AG20443 (cell line): ENCODE measurements around the gene LRP8.

ENCODE experiments used
- DNase-seq: peaks from one replicate; pipeline ENCODE4 v3.0.0; 2012; ENCODE audit warnings: low spot score, mixed read lengths

LRP8 gene

DNA sequence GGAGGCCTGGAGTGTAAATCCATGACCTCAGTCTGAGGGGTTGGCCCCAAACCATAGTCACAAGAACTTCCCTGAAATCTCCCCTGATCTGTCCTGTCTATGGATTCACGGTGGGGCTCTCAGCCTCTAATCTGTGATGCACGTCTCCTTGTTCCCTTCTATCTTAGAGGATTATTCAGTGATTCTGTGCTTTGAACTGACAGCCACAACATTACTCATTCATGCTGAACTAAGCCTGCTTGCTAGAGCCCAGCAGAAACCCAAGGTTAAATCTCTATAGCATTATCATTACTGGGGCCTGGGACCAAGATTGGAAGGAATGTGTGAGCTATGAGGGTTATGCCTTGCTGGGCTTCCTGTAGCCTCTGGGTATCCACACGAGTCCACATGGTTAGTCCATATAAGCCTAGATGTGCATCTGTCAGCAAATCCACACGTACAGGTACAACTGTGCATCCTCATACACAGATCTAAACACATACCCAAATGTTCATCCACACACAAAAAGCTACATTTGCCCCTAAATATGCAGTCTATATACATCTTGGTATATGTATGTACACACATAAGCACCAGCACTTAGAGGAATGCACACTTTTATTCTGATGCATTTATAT lies 67.1 kb downstream of the LRP8 start:
- no peak for DNase-seq

DNA sequence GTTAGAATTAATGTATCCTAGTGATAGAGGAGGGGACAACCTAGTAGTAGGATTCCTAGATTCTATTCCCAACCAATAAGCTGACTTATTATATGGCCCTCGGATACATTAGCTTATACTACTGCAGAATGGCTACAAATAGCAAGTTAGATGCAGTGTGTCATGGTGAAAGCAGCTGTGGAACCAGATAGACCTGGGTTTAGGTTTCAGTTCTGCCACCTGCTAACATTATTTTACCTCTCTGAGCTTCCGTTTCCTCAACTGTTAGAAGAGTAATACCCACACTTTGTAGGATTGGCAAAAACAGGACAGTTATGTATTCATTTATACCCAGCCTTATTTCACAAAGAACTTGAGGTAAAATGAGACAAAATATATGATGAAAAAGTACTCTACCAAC lies 67.9 kb downstream of the LRP8 start:
- DNase-seq = no peak

DNA sequence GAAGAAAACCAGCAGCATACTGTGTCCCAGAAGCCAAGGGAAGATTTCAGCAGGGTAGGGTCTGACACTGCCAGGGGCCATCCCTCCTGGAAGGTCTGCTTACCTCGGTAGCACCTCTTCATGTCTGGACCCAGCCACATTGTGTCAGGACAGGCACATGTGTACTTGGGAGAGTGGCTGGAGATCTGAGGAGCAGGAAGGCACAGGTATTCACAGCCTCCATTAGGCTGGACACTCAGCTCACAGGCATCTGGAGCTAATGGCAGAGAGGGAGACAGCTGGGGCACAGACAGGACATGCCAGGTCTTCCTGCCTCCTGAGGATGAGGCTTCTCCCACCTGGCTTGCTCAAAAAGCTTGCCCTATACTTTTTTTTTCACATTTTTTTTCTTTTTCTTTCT lies 69.7 kb downstream of the LRP8 start:
- no peak for DNase-seq

DNA sequence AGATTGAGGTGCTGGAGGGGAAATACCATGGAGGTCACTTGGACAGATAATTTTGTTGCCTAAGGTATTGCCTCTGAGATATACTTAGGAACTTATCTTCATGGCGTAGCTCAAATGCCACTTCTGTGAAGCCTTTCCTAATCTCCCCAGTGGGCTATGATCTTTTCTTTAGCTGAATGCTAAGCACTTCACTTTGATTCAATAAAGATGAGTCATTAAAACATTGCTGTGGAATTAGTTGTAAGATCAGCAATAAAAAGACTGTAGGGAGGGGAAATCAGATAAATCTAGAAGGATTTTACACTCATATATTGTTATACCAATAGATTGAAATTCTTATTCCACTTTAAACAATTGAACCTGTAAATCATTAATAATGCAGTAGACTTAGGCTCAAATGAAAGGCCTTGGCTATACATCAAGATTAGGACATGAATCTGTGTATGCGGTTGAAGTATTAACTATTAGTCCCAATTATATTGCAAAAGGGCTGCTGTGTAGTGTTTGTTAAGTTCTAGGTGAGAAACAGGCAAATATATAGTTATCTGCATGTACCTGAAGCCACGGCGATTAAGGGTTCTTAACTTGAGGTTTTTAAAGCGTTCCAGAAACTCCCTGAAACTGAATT lies 70.3 kb downstream of the LRP8 start:
- no peak for DNase-seq

DNA sequence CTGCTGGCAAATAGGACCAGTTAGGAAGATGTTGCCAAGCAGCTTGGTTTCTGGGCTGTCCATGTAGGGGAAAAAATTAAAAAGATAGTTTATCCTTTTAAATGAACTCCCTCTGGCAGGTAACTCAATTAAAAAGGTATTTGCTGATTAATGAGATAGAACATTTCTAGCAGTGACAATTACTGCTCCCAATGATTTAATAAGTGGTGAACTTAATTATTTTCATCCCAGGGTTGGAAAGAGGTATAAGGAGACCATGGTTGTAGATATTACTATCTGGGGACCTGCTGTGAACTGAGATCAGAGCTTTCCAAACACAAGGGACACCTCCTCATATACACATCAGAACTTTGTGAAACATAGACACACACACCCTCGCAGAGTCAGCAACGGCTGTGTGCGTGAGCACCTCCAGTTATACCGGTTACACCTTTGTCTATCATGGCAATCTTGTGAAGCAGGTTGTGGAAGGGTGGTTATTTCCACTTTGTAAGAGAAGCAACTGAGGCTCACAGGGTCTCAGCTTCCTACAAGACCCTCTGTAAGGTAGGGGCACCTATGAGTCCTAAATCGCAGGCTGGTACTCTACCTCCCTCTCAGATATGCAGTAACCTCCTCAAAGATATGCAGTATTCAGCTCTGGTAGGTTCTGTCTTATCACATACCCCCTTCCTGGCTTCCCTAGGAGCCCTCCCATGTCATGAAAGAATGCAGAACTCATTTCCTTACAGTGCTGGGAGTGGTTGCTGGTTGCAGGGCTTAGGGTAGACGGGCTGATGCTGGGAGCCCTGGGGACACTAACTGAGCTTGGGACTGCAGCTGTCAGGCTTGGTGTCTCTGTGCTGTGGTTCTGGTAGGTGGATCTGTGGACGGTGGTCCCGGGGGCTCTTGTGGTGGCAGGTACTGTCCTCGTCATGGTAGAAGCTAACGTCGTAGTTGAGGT lies 71.1 kb downstream of the LRP8 start:
- no peak for DNase-seq

DNA sequence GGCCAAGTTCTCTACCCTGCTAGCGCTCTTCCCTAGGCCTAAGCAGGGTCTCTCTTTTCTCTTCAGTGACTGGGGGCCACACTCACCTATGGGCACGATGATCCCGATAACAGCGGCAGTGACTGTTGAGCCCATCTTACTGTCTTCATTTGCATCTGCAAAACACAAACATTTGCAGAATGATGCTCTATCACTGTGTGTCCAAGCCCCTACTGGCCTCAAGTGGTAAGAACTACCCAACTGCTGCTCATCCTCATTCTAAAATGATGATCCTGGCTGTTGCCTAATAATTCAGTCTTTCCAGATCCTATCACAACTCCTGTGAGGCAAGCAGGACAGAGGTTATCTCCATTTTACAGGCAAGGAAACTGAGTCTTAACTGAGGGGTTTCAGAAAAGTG lies 72.8 kb downstream of the LRP8 start:
- DNase-seq = no peak

DNA sequence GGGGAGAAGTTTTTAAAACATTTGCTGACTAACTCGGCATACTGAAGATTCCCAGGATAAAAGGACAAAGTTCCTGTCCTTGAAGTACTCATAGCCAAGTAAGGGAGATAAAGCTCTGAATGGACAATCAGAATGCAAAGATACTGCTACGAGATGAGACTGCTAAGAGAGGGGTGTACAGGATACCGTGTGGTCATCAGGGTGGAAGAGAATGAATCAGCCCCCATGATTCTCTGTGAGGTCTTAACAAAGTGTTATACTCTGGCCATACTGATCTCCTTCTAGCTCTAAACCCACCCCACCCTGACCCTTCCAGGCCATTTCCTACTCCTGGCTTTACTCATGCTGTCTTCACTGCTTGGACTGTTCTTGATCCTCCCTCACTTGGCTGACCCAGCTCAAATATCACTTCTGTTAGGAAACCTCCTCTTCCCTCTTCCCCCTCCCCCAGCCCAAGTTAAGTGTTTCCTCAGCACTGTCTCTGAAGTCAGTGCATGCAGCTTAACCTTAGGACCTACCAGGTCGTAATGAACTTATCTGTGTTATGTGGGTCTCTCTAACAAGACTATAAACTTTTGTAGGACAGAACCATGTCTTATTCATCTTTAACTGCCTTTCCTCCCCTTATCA lies 73.7 kb downstream of the LRP8 start:
- DNase-seq = no peak

DNA sequence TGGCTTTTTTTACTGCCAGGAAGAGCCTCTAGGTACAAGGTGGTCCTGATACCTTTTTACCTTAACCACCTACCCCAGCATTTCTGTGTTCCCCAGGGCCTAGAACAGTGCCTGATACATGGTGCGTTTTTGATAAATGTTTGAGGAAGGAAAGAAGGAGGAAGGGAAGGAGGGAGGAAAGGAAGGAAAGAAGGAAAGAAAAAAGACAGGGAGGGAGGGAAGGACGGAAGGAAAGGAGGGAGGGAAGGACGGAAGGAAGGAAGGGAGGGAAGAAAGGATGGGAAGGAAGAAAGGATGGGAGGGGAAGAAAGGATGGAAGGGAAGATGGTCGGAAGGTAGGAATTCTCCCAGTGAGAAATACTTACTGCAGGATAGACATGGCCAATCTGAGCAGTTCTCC lies 77.5 kb downstream of the LRP8 start:
- no peak for DNase-seq

DNA sequence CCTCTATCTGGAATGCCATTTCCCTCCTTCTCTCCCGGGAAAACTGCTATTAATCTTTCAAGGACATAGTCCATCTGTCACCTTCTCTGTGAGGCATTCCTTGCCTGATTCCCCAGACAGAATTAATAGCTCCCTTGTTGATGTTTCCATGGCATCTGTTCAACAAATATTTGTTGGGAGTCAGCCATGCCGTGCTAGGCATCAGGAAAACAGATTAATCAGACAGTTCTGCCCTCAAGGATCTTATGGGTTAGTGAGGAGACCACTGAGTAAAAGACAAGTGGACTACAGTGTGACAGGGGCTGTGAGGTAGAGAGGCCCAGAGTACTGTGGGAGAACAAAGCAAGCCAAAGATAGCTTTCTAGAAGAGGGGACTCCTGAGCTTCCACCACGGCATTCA lies 78.2 kb downstream of the LRP8 start:
- no peak for DNase-seq

DNA sequence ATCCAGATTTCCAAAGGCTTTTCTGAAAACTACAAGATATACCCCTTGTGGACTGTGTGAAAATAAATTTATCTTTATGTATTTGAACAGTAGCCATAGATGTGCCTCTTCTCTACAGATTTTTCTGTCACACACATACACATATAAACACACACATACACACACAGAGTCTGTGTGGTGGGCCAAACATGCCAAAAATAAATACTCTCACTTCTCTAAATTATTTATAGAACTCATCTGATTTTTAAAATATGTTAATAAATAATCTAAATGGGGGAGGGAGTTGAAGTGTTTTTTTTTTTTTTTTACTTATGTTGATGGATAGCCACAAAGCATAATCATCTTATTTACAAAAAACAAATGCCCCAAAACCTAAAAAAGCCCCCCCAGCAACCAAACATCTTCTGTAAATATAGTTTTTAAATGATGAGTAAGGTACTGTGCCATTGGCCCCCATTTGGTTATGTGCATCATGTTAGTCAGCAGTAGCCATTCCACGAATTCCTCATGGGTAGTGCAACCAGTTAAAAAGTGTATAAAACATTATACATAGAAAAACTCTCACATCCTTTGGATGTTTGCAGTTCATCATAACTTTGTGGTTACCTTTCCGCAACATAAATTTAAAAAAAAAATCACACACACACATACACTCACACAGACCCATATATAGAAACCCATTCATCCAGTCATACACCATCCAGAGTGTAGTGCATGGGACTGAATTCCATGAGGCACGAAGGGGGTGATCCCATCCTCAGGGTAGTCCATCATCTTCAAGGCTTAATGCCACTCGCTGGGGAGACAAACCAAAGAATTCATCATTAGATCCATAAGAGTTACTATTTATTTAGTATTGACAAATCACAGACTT lies 81.4 kb downstream of the LRP8 start:
- peak; percentile 69 for DNase-seq

DNA sequence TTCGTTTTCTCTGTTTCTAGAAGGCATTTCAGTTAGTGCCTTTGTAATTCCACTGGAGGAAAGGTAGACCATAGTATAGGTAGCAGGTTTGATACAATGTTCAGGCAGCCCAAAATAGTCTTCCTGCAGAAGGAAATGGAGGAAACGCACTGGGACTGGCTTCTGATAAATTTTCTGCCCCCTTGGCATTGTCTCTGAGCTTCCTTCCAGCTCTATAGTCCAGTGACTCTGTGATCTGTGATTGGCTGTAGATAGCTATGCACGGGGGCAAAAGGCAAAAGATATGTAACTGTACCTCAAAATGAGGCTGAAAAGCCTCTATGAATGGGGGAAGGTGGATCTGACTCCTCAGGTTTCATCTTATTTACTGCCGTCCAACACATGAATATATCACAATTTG lies 83.7 kb downstream of the LRP8 start:
- DNase-seq = no peak

DNA sequence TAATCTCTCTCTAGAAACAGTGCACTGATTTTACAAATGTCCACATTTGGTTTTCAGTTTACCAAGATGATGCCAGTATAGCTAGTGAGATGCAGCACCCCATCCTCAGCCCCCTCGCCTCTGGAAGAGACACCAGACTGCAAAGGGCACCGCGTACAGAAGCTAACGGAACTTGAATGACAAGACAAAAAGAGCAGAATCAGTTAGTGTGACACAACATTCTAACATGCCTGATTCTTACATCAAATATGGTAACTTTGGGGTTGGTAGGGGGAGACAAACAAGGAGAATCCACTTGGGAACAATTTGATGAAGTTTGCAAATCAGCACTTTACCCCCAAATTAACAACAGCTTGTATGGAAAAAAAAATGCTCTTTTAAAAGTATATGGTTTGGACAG lies 85.5 kb downstream of the LRP8 start:
- no peak for DNase-seq

DNA sequence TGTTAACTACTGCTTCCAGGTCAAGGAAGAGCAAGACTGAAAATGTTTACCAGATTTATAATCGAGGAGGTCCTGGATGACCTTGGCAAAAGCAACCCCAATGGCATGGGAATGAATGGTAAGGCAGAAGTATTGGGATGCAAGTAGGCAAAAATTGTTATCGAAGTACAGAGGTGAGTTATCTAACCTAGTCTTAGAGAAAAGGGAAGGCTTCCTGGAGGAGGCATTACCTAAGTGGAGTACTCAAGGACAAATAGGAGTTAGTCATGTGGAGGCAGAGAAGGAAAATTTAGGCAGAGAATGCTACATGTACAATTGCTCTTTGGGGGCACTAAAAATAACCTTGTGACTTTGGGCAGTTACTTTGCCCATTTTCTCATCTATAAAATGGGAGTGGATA lies 86.0 kb downstream of the LRP8 start:
- DNase-seq = no peak

DNA sequence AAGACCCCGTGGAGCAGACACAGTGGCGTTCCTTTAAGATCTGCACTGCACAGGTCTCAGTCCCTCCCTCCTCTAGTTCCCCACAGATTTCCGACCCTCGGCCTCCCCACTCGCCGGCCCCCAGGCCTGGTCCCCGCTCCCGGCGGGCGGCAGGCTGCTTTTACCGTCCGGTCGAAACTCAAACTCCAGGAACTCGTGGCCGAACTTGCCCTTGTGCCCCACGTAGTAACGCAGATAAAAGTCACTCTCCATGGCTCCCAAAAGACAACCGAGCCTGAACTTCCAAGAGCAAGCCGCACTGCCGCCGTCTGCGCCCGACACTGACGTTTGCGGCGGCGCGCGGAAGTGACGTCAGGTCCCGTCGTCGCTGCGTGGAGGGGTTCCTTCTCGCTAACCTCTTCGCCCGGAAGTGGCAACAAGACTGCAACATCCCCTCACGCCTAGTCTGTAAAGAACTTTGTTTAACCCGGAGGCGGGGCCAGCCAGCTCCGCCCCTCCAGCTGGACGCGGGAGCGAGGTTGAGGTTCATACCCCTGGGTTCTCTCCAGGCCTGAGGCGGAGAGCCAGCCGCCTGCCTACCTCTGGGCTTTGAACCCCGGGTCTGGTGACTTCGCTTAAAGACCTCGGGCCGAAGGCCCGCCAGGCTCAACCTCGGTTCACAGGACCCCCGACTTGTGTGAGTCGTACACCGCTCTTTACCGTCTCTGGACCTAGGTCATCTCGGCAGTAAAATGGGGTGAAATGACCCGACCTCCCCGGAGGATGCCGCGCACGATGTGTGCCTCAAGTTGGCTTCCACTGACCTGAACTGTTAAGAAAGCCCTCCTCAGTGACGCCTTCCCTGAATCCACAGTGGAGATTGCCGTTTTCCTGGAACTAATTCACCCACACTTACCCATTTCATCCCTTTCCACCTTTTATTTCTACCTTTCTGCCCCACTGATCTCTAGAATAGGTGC lies 89.4 kb downstream of the LRP8 start, which contains the start of gene MAGOH:
TSS of gene MAGOH (minus strand) at position 322 of the 959 bp plus-strand sequence. CDS start at position 252, 70 bp downstream.
- peak; percentile 99 for DNase-seq

DNA sequence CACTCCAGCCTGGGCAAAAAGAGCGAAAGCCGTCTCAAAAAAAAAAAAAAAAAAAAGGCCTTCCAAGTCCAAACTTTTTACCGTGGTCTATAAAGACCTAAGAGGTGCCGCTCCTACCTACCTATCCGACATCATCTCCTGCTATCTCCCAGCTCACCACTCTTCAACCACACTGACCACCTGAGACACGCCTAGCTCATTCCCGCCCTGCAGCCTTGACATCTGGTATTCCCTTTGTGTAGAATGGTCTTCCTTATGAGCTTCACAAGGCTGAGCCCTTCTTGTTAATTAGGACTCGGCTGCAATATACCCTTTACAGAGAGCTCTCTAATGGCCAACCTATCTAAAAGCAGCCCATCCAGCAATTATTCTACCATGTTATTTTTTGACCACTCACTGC lies 90.2 kb downstream of the LRP8 start:
- no peak for DNase-seq

DNA sequence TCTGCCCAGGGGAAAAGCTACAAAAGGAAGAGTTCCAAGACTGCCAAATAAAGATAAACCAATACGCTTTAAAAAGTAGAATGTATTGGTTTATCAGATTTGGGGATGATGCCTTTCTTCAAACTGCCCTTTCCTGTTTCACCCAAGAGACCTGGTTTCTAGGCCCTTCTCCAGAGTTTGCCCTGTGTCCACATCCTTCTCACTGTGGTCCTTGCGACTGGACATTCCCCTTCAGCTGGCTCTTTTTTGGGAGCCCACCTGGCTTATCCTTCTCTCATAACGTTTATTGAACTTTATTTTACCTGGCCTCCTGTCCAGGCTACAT lies 106.9 kb downstream of the LRP8 start:
- no peak for DNase-seq

DNA sequence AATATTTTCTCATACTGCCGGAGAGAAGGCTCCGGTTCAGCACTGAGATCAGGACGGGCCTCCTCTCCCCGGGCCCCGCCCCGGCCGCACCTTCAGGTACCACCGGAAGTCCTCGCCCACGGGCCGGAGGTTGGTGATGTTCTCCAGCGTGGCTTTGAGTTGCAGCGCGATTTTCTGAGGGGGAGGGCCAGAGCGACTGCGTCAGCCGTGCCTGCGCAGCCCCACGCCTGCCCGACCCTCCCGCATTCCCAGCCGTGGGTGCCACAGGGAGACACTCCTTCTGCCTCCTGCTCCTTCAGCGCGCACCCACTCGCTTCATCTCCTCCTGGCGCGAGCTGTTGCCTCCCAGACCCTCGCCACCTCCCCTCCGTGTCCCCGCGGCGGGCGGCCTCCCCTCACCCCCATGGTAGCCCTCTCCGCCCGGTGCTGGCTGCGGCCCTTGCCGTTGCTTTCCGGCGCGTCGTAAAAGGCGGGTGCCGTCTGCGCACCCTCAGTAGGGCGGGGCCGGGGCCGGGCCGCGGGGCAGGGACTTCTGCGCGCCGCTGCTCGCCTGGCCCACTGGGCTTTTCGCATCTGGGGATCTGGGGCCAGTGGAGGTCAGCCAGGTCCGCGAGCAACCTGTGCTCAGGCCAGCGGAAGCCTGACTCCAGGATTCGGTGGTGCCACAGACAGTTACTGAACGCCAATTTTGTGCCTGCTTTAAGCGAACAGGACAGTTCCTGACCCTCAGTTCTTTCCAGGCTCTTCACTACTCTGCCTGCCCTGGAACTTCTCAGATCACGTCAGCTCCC lies 107.5 kb downstream of the LRP8 start, which contains the start of gene CZIB:
TSS of gene CZIB (minus strand) at position 464 of the 791 bp plus-strand sequence. CDS start at position 405, 59 bp downstream.
- DNase-seq = peak; percentile 98

DNA sequence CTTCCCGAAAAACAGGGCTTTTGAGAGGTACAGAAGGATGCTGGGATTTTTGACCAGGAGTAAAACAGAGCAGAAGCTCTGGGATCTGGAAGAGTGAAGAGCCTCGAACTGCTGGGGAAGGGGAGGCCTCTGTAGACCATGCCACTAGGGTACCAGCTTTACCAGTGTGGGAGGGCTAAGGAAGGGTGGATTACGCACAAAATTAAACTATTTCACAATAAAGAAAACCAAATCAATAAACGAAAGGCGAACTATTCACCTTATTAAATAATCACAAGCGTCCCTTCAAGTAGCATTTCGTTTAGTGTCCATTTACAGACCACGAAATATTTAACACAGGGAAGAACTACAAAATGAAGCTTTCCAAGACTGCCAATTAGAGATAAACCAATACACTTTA lies 108.2 kb downstream of the LRP8 start:
- DNase-seq = no peak

DNA sequence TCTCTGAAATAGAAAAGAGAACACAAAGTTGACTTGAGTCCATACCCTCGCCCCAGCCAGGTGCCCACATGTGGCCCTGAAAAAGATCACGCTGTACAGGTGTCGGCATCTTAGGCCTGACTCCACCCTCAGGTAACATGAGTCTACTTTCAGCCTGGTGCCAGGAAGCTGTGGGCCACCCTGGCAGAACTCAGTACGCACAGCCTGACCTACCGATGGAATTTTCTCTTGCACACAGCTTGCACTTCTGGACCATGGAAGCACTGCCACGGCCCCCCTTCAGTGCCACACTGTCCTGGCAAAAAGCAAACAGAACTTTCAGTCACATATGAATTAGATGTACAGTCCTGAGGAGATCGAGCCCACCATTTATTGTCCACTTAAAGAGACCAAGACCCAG lies 109.7 kb downstream of the LRP8 start:
- DNase-seq = no peak
